HG02623 (cell line): ENCODE measurements around the gene SGSM2.

Experiments used
- ATAC-seq: cut with Tn5 transposase; IDR thresholded peaks from one replicate; pipeline ENCODE4 v1.9.1; 2021; ENCODE audit warnings: moderate library complexity; ENCODE audit not compliant: unreplicated experiment

The SGSM2 gene

GRCh38 chr17:2416010-2416734 lies 78.9 kb downstream of the SGSM2 start:
- ATAC-seq: no peak

DNA sequence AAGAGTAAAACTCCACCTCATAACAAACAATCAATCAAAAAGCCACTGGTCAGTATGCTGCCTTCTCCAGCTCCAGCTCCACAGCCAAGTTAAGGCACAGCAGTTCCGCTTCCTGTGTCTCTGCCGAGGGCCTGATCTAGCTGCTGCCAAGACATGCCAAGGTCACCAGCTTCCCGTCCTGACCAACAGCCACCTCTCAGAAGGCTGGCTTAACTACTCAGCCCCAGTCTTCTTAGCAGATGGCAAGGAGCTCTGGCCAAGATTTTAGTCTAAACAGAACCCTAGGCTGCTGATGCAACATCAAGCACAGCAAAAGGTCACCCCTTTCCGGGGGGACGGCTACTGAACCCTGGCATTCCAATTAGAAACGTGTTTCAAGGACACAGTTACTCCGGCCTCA lies 81.3 kb downstream of the SGSM2 start:
- ATAC-seq: no peak

GRCh38 chr17:2419486-2419885 lies 82.2 kb downstream of the SGSM2 start:
- ATAC-seq: no peak

- no peak for ATAC-seq
These were observed 82.9 kb downstream of the SGSM2 start for GRCh38 chr17:2420176-2420575.

GRCh38 chr17:2421315-2422147 lies 84.2 kb downstream of the SGSM2 start:
- no peak for ATAC-seq

DNA sequence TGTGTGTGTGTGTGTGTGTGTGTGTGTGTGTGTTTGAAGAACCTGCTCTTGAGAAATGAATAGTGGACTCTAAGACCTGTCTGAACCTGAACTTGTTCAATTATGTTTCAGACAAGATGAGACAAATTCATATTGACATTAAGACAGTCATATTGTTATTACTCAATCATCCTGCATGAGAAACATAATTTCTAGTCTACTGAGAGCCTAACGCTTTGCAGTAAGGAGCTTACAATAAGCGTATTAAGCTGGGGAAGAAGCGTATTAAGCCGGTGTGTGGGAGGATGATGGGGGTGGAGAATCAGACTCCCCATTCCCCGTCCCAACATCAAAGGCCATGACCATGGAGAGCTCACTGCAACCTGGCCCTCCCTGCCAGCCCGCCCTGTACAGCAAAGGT lies 86.0 kb downstream of the SGSM2 start:
- ATAC-seq: no peak

GRCh38 chr17:2427215-2427614 lies 89.9 kb downstream of the SGSM2 start:
- ATAC-seq: no peak

DNA sequence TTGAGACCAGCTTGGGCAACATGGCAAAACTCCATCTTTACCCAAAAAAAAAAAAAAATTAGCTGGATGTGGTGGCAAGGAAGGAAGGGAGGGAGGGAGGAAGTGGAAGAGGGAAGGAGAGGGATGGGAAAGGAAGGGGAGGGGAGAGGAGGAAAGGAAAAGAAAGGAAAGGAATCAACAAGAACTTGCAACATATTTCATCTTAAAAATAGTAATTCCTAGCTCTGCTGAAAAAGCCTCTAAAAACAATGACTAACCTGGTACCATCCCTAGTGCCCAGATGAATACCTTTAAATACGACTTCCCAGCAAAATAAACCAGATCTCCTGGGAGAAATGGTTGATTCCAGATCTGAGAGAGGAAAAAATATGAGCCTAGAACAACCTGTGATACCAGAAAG lies 90.6 kb downstream of the SGSM2 start:
- ATAC-seq: no peak
